ENCODE data around the gene JAKMIP1.
A peak's percentile ranks its signal among the peaks of the same experiment; 100 is the strongest.

Gene JAKMIP1

DNA sequence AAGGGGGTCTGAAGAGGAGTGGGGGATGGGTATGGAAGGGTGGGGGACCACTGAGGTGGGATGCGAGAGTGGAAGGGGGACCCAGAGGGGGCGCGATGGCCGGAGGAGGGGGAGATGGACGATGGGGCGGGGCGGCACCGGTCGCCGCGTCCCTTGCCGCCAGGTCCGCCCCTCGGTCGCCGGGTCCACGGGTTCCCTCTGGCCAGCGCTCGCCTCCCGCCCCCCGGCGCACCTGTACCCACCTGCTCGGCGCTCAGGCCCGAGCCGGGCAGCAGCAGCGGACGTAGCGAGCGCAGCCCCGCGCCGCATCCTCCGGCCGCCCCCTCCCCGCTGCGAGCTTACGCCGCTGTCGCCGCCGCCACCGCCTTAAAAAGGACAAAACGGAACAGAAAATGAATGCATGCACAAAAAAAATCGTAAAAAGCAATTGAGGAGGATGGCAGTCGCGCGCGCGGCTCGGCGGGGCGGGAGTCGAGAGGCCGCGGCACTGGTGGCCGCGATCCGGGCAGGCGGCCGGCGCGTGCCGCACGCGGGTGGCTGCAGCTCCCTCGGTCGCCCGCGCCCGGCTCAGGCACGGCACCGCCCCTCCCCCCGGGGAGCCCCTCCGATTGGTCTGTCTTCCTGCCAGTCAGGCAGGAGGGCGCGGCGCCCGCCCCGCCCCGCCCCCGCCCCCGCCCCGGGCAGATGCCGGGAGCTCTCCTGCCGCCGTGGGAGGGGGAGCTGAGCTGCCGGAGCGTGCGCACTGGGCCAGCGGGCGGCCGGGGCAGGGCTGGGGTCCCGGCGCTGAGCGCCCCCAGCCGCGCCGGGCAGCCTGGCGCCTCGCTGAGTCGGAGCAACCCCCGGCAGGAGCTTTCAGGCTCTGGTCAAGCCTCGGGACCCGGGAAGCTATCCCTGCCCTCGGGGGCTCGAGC, at the start of gene JAKMIP1:
JAKMIP1 (minus strand) TSS at position 539 of the 911 bp plus-strand sequence. CDS start 87,699 bp downstream, outside the sequence.
- DNase-seq = peak; percentile 85 to 88

DNA sequence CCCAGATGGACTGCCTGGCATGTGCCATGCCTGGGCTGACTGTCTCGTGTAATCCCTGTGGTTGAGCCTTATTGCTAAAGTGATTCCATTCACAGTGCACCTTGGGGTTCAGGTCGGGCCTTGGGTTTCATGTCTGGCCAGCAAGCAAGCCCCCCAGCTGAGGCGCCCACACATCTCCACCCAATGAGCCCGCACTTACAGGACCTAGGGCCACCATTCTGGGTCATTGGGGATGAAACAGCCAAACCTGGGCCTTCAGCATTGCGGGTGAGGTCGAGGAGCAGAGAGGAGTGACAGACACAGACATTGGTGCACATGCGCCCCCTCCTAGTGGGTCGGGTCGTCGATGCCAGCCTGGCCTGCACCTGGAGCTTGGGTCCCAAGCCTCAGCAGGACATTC, 48.0 kb upstream of the JAKMIP1 start:
- no peak for DNase-seq

DNA sequence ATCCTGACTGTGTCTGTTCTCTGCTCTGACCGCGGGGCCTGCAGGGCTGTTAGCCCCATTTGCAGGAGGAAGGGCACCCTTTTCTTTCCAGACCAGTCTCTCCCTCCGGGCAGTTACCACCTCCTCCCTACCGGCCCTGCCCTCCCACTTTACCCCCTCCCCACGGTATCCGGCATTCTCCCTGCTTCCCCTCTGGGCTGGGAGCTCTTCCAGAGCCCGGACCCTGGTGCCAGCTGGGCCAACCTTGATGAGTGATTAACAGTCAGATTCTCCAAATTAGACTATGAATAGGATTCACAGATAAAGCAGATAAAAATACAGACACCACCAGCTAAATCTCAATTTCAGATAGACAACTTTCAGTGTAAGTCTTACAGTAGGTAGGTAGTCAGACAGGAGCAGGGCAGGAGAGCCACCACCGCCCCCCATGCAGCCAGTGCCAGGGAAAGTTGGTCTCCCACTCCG, 45.9 kb upstream of the JAKMIP1 start:
- DNase-seq = no peak

DNA sequence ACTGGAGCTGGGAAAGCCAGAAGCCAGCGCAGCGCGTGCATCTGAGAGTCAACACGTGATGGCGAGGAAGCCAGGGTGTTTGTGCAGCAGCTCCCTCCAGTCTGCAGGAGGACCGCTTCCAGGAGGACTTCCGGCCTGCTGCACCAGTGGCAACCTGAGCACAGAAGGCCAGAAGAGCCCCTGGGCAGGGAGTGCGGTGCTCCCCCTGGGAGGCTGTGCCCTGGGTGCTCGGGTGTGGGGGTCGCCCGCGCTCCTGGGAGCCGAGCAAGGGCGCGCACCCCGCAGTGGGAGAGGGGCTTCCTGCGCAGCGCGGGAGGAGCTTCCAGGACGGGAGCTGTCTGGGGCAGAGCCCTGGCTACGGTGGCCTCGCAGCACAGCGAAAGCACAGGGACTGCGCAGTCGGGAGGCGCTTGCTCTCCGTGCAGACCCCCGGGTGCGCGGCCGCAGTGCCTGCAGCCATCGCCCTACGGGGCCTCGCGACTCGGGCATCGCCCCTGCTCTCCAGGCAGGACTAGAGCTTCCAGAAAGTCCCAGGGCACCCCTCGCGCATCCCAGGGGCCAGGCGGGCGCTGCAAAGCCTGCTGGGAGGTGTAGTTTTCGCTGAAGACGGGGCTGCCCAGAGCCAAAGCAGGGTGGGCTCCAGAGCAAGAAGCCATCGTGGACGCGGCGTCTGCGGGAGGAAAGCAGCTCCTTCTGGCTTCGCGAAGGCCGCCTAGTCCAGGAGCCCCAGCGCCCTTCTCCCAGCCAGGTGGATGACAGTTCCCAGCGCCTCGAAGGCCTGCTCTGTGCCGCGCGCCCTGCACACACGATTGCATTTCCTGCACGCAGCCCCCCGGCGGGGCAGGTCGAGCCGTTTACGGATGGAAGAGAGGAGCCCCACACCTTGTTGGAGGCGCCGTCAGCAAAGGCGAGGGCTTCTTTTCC, 45.2 kb upstream of the JAKMIP1 start:
- no peak for DNase-seq

DNA sequence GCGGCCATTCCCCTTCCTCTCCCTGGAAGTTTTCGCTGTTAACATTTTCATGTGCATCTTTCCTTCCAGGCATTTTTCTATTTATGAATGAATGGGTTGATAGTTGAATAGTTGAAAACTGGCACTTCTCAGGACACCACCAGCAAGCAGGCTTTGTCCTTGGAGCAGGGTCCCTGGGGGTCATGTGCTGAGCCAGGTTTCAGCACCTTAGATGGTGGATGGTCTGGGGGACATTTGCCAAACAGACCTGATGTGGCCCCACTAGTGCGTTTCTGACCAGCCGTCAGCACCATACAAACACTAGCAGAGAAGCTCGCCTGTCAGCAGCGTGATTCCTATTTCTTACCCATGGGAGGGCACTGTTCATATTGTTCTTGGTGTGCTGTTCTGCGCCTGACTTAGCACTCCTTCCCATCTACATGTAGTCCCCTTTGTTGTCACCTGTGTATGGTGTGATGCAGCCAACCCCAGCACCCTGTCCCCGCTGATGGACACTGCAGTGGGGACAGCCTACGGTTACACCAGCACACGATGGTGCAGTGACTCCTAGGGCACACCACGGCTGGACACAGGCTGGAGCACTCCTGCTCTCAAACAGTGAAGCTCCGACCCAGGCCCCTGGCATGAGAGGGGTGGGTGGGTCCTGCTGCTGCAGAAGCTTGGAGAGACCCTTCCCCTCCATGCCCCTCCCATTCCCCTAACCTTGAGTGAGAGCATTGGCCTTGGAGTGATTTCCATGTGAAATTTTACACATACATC, 42.1 kb upstream of the JAKMIP1 start:
- DNase-seq = no peak

DNA sequence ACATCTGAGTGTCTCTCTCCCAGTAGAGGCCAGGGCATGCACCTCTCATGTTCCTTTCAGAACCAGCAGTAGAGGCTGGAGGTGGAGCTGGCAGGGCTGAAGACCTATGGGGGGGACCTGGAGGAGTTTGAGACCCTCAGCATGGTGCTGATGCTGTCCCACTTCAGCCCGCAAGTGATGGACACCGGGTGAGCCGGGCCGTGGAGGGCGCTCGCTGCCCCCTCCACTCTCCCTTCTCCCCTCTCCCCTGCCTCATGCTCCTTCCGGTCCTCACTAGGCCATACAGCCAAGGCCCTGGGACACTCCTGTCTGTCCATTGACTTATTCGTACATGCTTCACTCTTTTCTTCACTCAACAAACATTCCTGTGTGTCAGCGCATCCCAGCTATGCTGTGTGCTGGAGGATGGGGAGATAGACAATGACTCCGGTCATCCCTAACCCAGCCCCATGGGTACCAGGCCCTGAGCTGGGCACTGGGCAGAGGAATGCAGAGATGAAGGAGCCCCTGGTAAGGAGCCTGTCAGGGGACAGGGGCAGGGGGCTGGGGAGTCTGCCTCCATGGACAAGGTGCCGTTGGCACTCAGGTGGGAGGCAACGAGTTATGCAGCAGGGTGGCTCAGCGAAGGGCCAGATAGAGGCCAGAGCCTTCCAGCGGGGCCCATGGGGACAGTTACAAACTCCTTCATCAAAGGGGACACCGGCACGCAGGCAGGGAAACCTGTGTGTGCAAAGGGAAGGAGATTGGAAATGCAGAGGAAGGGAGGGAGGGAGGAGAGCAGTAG, 40.9 kb upstream of the JAKMIP1 start:
- DNase-seq = no peak

DNA sequence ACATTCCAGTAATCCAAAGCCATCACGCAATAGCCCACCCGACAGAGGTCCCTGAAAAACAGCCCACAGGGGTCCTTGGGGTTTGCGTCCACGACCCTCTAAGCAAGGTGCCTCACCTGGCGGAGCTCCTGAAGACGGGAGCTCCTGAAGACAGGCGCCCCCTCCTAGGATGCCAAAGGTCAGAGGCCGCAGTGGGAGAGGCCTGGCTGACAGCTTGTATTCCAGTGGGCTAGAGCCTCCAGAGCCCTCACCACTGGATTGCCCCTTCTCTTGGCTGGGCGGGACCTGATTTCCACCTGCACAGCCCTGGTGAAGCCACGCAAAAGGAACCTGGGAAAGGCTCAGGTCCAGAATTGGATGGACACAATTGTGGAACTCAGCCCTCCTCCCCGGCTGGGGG, 39.6 kb upstream of the JAKMIP1 start:
- no peak for DNase-seq

DNA sequence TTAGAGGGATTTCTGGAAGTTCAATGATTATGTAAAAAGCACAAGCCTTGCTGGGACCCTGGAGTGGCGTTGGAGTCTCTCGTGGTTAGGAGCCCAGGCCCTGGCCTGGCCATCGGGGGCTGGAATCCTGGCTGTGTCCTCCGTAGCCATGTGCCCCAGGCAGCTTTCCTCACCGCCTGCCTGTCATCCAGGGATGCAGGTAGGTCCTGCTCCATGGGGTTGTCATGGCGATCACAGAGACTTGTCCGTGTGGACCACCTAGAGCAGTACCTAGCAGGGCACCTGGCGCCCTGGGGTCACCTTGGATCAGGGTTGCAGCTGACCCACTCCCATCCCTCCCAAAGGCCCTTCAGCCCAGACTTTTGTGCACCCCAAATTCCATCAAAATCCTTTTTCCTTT, 39.1 kb upstream of the JAKMIP1 start:
- DNase-seq = no peak

DNA sequence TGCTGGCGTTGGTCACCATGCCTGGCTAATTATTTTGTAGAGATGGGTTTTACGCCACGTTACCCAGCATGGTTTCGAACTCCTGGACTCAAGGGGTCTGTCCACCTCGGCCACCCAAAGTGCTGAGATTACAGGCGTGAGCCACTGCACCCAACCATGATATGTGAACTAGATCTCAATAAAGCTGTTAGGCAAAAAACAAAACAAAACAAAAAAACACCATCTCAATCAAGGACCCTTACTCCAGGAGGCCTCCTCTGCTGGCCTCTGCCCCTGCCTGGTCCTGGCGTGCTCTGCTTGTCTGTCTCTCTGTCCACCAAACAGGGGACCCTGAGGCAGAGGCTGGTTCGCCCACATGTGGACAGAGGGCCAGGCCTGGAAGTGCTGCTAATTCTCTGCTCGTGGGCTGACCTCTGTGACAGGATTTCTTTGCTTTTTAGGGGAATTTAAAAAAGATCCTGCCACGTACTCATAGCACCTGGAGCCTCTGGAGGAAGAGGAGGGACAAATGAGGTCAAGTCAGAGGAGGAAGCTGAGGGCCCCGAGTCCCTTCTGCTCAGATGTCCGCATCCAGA, 36.6 kb upstream of the JAKMIP1 start:
- DNase-seq = no peak

DNA sequence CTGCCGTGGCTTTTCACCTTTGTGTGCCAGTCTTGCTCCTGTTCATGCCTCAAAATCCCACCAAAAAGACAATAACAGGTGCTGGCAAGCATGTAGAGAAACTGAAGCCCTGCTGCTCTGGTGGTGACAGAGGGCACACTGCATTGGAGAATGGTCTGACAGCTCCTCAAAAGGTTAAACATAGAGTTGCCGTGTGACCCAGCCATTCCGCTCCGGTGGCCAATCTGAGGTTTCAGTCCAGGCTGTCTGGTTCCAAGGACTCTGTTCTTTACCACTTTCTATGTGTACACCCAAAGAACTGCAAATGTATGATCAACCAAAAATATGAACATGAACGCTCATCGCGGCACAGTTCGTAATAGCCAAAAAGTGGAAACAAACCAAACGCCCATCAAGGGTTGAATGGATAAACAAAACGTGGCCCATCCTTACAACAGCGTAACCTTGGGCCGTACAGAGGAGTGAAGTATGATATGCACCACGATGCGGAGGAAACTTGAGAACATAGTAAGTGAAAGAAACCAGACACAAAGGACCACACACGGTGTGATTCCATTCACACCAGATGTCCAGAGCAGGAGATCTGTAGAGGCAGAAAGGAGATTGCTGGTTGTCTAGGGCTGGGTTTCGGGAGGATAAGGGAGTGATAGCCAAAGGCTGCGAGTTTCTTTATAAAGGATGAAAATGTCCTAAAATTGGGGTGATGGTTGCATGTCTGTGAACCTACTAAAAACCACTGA, 35.7 kb upstream of the JAKMIP1 start:
- DNase-seq = no peak

DNA sequence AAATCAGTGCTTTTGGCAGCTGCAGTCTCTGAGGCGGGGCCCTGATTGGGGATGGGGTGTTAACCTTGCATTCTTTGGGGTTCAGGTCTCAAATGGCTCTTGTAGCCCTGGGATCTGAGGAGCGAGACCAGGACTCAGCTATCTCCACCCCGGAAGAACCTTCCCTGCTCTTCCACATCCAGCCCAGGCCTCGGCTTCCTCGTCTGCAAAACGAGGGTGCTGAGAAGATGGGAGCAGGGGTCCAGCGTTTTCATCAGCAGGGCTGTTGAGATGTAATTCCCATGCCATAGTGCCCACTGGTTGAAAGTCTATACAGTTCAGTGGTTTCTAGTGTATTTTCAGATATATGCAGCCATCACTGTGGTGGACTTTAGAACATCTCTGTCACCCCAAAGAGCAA, 34.7 kb upstream of the JAKMIP1 start:
- no peak for DNase-seq

DNA sequence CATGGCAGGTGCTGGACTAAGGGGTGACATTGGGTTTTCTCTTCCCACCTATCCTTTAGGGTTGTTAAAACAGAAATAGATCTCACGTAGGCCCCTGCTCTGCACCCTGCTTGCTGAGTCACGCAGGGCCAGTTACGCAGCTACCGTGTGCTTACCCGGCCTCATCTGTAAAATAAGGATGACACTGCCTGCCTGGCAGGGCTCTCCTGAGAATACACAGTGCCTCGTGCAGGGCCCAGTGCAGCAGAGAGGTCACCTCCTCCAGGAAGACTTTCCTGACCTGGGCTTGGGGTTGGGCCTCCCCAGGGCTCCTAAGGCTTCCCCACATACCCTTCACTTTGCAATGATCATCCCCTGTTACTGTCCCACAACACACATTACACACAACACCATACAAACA, 33.6 kb upstream of the JAKMIP1 start:
- DNase-seq = no peak

DNA sequence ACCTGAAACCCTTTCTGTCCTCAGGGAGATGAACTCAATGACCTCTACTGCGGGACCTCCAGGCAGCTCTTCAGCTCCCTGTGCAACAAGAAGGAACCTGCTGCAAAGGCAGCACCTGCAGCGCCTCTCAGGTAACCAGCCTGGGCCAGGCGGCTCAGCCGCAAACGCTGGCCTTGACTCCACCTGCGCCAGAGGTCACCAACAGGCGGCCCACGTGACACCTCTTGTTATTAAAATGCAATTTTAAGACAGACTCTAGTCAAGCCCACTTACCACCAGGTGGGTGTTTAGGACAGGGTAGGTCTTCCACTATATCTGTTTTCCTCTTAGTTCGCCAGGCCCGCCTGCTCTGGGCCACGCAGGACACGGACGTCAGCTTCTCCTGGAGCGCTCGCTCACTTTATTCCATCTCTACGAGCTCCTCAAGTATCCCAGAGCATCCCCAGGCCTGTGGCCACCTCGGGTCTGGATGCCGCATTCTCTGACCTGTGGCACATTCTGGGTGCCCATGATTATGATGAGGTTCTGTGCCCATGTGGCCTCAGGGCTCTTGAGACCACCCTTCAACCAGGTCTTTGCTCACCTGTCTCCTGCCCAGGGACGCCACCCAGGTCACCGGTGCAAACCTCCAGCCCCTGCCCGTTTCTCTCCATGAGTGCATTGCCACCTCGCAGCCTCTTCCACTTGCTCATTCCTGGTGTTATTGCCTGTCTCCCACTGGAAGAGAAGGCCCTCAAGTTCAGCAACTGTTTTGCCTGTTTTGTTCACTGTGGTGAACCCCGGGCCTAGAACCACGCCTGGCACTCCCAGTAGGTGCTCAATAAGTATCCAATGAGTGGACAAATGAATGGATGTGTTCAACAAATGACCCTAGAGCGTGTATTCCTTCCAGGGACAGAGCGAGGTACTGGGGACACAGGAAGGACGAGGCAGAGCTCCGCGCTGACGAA, 32.8 kb upstream of the JAKMIP1 start:
- DNase-seq = no peak

DNA sequence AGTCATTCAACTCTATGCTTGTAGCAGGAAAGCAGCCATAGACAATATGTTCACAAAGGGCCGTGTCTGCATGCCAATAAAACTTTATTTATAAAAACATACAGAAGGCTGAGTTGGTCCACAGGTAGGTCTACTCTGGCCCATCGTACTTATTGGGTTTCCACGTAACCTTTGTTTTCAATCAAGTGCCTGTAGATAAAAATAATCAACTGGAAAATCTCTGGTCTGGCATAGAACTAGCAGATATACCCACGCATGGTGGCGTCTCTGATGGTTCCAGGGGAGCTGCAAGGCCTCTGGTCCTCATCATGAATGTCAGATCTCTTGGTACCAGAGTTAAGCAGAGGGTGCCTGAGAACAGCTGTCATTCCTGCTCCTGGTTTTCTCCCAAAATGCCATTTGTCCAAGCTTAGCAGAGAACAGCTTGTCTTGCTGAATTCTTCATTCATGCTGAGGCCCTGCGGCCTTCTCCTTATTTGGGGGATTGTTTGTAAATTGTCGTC, 31.4 kb upstream of the JAKMIP1 start:
- DNase-seq = no peak

DNA sequence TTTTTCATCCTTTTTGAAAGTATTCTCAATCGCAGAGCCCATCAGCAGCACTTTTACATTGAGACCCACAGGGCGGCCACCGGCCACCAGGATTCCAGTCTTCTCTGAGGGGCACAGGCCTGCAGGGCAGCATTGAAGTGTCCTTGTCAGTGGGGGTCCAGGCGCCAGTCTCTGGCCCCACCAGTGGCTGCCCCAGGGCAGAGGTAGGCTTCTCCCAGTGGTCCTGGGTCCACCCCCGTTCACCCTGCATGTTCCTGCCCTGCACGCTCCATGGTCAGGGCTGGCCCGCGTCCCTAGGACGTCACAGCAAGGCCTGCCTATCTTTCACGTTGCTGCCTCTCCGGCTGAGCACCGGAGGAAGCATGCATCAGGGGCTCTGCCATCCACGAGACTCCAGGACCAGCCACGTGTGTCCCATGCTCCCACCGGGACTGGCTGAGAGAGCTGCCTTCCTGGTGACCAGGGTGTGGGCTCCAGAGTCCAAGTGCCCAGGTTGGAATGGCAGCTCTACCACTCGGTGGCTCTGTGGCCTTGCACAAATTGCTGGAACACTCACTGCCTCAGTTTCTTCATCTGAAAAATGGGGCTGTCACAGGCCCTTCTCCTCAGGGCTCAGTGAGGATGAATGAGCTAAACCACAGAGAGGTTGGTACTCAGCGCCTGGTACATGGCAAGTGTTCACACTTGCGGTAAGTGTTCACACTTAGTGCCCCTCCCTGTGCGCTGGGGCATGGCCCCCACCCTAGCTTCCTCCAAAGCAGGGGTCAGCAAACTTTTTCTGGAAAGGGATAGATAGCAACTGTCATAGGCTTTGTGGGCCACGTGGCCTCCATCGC, 30.7 kb upstream of the JAKMIP1 start:
- no peak for DNase-seq

DNA sequence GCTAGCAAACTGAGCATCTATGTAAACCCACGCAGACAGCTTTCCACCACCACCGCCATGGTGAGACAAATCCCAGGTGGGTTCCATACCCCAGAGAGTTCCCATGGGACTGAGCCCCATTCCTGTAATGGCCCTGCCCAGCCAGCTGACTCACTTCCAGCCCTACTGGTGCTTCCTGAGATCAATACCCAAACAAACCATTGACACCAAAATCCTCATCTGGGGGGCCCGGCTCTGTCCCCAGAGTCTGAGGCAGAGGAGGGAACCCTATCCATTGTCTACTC, 30.1 kb upstream of the JAKMIP1 start:
- no peak for DNase-seq

DNA sequence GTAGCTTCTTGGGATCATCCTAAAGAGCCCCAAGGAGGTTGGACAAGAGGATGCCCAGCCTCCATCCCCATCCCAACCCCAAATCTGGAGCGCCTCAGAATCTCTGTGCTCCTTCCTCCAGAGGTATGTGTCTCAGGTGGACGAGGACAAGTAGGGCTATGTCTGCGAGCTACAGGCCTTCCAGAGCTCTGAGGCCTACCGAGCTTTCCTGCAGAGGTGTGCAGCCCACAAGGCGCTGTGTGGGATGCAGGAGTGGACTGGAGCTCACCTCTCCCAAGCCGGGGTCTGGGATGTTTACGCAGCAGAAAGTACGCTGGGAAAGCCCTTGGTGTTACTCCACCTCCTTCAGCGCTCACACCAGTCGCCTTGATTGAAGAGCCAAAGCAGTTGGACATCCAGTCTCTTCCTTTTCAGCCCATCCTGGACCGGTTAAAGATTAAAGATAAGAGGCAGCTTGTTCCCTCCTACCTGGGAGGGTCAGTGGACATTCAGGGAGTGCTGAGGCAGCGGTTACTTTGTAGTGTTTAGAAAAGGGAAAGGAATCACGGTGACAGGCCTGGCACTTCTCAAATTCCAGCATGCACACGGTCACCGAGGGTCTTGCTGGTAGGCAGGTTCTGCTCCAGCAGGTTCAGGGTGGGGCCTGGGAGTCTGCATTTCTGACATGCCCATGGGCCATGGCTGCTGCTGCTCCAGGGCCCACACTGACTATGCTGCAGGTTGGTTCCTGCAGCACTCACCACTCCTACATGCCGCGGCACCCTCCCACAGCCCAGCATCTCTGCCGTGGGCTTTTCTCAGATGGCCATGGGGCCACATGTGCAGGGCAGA, 29.5 kb upstream of the JAKMIP1 start:
- no peak for DNase-seq

DNA sequence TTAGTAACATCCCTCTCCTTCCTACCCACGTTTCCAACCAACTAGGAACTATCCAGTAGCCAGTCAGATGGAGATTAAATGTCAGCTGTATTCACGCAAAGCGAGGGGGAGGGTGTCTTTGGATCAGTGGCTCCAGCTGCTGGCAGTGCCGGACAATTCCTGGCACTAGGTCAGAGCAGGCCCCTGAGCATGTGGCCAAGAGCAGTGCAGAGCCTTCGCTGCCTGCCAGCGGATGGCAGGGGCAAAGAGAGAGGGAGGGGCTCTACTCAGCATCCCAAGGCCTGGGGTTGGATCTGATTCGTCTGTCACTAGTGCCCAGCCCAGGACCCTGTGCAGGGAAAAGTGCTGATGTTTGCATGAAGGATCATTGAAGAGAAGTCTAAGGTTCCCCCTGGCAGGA, 28.7 kb upstream of the JAKMIP1 start:
- no peak for DNase-seq
